GM21447 (cell line): Measurements from ENCODE around the gene CIITA.
A peak's percentile ranks its signal among the peaks of the same experiment; 100 is the strongest.

Source experiments
- ATAC-seq: cut with Tn5 transposase; IDR thresholded peaks from one replicate; pipeline ENCODE4 v1.9.1; 2021; ENCODE audit not compliant: unreplicated experiment

CIITA gene

DNA sequence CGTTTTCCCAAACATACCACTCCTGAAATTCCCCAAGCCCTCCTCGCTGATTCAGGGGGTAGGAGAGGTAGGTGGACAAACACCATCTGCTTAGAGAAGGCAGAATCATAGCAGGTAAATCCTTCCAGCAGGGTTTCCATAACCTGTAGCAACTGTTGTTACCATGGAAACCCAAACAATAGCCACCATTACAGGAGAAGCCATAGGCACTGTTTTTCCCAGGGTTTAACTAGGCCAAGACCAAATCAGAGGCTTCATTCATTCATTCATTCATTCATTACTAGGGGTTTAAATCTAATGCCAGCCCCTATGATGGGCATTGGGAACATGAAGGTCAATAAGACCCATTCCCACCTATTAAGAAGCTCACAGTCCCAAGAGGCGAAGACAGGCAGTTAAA lies 25.5 kb upstream of the CIITA start:
- no peak for ATAC-seq

DNA sequence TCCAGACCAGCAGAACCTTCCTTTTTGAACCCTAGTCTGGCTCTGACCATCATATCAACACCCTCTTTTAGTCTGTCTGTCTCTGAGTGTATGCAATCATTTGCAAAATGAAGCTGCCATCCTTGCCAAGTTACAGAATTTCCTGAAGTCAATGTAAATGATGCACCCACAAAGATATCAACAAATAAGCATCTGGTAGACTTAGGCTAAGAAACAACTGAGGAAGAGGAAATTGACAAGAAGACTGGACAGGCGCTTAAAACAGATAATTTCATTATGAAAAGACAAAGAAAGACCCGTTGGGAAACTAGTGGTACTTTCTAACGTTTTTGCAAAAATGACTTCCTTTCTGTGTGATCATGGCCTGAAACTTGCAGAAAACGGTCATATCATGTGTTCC lies 24.7 kb upstream of the CIITA start:
- ATAC-seq, result no peak

DNA sequence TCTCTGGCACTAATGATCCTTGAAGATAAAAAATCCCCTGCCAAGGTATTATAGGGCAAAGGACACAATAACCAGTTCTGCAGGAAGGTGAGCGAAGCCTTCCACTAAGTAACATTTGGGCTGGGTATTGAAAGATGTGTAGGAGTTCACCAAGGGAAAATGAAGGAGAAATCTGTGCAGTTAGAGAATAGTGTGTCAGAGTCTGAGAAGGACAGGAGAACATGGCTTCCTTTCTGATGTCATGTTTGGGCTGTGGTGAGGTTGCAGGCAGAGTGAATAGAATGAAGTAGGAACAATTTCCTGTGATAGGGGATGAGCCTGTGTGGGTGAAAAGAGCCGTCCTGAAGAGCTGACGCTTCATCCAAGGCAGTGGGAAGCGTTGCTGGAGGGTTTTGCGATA lies 24.1 kb upstream of the CIITA start:
- no peak for ATAC-seq

DNA sequence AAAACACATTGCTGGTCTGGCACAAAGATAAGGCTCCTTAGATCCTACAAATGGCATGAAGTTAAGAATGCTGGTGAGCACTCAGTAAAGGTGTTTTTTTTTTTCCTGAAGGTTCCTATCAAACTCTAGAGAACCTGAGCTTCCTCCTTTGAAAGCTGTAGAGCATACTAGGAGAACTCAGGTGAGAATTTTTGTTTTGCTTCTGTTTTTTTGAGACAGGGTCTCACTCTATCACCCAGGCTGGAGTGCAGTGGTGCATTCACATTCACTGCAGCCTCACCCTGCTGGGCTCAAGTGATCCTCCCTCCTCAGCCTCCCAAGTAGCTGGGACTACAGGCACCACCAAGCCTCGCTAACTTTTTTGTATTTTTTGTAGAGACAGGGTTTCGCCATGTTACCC lies 21.0 kb upstream of the CIITA start:
- no peak for ATAC-seq

DNA sequence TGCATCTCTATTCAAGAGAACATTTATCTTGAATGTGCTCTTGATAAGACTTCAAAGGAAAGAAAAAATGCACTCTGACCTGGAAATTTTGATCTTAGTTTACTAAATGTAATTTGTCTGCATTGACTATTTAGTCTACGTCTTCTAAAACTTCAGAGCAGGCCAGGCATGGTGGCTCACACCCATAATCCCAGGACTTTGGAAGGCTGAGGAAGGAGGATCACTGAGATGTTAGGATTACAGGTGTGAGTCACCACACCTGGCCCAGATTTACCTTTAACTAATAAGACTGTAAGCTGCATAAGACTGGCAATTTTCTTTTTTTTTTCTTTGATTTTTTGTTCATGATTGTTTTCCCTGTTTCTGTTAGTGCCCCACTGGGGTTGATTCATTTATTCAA lies 18.8 kb upstream of the CIITA start:
- ATAC-seq, result no peak

DNA sequence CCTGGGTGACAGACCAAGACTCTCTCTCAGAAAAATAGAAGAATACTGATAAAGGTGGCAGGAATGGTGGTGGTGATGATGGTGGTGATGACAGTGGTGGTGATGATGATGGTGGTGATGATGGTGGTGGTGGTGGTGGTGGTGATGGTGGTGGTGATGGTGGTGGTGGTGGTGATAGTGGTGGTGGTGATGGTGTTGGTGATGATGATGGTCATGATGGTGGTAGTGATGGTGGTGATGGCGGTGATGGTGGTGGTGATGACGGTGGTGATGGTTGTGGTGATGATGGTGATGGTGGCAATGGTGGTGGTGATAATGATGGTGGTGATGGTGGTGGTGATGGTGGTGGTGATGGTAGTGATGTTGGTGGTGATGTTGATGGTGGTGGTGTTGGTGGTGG lies 18.0 kb upstream of the CIITA start:
- ATAC-seq, result no peak

DNA sequence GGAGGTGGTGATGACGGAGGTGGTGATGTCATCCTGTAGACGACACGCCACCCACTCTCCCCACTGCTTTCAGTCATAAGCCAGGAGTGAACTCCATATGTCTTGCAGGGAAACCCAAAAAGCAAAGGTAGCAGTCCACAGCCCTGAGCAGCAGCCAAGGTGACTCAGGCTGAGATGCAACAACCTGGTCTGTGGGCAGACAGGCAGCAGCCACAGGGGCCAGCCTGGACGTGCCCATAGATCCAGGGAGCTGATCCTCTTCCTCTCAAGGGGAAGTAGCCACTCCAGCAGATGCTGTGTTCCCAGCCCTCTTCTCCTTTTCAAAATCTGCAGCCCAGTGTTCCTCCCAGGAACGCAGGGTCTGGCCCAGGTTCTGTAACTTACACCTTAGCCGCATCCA lies 17.3 kb upstream of the CIITA start:
- no peak for ATAC-seq

DNA sequence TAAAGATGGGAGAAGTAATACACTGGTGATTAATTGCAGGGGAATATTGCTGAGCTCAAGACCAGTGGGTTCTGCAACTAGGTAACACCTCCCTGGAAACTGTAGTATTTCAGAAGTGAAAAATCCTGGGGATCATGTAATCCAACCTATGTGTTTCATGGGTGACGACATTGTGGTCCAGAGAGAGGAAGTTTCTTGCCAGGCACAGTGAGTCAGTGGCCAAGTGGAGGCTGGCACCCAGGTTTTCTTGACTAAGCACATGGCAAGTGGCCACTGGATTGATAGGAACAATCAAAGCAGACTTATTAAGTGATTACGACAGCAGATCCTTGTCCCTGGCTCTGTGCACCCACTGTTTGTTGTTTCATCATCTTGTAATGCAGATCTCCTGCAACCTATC lies 14.6 kb upstream of the CIITA start:
- no peak for ATAC-seq

DNA sequence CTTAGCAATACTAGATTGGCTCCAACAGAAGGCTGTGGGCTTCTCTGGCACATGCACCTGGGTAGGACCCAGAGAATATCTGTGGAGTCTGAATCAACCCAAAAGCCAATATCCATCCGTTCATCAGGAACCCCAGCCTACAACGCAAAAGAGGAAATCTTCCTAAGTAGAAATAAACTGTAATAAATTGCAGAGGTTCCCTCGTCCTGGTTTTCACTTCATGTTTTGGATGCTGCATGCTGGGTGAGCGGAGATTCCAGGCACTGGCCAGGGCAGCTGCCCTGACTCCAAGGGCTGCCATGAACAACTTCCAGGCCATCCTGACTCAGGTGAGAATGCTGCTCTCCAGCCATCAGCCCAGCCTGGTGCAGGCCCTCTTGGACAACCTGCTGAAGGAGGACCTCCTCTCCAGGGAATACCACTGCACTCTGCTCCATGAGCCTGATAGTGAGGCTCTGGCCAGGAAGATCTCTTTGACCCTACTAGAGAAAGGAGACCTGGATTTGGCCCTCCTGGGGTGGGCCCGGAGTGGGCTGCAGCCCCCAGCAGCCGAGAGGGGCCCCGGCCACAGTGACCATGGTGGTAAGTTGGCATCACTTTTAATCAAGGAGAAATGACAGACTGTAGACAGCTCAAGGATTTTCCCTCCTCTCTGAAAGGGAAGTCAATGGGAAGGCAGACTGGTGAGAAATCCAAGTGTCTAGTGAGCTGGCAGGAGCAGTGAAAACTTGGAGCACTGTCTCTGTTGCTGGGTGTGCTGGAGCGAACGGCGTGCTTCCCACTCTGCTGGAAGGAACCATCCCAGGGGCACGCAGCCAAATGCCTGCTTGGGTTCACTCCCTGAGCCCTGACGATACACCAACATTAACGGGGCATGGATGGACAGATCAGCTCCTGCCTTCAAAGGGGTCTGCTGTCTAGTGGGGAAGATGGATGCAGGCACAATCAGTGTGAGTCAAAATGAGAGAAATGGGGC lies 10.7 kb upstream of the CIITA start:
- no peak for ATAC-seq

DNA sequence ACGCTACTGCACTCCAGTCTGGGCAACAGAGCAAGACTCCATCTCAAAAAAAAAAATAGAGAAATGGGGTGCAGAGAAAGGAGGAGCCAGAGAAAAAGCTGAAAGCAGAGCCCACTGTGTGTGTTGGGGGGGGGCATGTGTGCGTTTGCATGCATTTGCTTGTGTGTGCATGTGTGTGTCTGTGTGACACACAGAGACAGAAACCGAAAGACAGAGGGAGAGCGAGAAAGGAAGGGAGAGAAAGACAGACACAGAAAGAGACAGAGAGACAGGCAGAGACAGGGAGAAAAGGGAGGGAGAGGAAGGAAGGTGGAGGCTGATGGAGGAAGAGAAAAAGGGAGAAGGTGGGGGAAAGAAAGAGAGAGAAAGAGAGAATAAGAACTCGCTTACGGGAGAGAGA lies 9.8 kb upstream of the CIITA start:
- ATAC-seq, result no peak

DNA sequence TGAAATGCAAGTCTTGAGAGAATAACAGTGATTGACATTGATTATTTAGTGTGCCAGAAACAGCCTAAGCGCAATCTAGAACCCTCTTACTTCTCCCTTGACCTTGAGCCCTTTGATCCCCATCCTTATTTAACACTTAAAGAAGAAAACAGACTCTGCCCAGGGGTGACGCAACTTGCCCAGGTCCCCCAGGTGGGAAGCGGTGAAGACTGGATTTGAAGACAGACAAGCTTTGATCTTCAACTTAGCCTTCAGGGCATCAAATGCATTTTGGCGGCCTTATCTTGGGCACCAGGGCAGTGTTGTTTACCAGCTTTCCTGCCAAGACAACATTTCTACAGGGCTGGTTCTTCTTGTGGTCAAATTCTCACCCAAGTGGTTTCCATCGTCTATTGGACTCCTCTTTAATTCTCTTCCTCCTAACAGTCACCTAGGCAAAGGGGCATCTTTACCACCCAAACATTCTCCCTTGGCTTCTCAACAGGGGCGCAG lies 8.9 kb upstream of the CIITA start:
- ATAC-seq, result no peak

DNA sequence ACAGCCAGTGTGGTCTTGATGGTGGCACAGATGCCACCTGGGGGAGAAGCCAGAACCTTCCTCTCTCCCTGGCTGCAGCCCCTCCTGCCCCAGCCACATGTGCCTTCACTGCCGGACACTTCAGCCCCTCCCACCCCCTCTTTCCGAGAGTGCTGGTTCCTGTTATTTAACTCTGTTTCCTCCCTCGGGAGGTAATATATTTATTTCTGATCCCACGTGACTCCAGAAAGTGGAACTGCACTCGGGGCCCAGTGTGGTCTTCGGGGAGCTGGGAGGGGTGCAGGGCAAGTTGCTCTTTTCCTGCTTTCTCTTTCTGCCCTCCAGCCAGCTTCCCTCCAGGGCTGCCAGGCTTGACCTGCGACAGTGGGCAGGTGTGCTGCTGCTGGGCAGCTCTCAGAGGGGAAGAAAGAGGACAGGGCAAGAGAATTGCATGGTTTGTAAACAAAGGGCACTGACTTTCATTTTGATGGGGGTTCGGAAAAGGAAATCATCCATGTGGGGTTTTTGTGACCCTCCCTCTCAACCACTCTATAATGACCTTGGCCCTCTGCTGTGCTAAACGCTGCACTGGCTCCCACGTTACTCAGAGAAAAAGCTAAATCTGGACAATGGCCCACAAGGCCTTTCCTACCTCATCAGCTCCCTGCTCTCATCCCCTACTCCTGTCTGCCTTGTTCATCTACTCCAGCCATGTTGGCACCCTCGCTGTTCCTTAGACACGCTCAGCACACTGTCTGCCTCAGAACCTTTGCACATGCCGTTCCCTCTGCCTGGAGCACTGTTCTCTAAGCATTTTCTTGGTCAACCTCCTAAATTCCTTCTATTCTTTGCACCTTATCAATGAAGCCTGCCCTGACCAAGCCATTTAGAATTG lies 8.2 kb upstream of the CIITA start:
- peak; percentile 59 for ATAC-seq

DNA sequence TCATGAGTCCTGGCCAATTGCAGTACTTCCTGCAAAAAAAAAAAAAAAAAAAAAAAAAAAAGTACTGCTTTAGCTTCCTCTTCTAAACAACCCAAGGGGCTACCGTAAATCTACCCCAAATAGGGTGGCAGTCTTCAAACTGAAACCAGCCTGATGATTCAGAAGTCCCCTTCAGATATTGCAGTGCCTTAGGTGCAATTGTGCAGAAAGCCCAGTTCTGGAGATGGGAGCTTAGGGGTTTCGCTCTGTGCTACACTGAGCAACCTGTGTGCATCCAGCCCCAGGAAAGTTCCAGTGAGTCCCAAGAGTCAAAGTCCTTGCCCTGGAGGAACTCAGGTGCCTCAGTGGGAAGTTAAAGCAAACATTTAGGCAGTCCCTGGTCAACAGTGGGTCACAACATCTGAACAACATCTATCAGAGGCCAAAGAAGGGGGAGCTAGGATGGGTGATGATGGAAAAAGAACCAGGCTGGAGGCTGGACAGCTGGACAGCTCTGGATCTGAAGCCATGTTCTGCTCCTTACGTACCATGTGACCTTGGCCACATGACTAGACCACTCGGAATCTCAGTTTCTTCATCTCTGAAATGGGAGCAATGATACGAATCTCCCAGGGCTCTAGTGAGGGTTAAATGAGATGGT lies 6.7 kb upstream of the CIITA start:
- ATAC-seq, result peak; percentile 32

DNA sequence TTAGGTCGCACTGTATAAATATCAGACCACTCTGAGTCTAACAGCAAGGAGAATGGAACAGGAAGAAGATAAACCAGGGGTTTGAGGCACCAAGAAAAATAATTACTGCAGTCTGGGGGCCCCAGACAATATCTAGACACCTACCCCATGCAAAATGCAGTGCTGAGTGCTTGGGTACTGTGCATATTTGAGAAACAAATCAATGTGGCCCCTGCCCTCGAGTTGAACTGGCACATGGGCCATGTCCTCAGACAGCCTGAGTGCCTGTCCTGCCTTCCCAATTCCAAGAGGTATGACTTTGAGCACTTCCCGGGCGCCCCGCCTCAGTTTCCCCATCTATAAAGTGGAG lies 6.2 kb upstream of the CIITA start:
- no peak for ATAC-seq

DNA sequence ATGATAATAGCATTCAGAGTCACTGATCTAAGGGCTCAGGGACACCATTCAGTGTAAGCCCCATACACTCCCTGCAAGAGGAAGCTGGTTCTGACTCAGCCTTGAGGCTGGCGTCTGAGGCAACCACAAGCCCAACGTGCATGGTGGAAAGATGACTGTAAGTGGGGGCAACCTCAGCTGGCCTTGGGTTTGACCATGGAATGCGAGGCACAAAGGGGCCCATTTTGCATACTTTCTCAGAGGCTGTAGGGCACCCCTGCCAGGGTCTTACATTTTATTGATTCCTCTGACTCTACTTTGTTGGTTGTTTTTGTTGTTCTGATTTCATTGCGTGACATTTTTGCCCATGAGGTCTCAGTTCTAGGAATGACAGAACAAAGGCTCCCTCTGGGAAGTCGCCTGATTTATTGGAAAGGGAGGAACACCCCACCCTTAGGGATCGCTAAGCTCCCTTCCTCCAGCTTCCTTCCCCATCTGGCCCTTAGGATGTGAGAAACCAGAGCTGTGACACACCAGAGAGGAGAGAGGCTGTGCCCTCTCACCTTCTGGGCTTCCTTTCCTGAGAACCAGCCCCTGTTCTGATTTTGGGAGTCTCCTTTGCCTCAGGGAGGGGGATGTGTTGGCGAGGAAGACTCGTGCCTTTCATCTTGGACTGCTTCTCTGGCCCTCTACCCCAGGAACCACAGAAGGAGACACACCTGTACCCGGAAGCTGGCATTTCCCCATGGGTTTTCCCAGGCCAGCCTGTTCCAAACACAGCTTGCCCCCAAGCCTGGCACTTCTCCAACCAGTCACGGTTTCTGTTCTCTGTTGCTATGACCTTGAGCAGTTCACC lies 5.6 kb upstream of the CIITA start:
- peak; percentile 46 for ATAC-seq

DNA sequence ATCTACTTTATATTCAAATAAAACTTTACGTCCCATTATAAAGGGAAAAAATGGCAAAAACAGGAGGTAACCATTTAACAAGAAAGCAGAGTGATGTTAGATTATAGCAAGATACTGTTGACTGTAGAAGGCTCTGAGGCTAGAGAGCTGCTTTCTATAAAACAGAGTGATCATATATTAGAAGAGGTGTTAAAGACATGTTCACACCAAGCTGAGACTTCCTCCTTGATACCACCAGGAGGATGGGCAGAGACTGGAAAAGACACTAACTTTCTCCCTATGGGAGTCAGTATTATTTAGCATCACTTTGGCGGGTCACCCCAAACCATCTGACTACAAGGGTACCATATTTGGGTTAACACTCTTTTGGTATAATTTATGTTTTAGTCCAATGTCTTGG lies 687 bp upstream of the CIITA start:
- no peak for ATAC-seq

DNA sequence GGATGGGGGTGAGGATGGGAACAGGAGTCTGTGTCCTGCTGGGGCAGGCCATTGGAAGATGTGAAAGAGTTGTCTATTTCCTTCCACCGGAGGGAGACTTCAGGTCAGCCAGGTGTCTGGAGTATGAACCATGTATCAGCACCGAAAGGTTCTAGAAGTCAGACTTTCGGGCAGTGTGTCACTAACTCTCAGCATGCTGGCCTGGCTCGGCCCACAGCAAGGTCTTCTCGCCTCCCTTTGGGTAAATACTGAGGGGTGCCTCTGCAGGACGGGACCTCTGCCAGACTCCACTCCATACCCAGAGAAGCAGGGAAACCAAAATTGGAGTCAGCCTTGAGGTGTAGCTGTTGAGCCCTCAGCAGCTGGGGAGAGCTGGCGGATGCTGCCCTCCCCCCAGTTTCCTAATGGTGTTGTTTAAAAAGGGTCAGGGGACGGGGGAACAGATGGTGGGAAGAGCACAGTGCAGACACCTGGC lies 507 bp downstream of the CIITA start:
- ATAC-seq, result no peak

DNA sequence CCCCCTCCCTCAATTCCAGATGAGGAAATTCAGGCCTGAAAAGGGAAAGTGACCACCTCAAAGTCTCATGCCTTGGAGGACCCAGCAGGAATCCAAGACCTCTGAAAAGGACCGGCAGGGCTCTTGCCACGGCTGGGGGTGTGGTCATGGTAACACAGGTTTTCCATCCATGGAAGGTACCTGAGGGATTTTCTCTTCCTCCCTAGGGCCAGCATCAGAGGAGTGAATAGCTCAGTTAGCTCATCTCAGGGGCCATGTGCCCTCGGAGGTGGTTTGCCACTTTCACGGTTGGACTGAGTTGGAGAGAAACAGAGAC lies 1.3 kb downstream of the CIITA start:
- ATAC-seq, result no peak

DNA sequence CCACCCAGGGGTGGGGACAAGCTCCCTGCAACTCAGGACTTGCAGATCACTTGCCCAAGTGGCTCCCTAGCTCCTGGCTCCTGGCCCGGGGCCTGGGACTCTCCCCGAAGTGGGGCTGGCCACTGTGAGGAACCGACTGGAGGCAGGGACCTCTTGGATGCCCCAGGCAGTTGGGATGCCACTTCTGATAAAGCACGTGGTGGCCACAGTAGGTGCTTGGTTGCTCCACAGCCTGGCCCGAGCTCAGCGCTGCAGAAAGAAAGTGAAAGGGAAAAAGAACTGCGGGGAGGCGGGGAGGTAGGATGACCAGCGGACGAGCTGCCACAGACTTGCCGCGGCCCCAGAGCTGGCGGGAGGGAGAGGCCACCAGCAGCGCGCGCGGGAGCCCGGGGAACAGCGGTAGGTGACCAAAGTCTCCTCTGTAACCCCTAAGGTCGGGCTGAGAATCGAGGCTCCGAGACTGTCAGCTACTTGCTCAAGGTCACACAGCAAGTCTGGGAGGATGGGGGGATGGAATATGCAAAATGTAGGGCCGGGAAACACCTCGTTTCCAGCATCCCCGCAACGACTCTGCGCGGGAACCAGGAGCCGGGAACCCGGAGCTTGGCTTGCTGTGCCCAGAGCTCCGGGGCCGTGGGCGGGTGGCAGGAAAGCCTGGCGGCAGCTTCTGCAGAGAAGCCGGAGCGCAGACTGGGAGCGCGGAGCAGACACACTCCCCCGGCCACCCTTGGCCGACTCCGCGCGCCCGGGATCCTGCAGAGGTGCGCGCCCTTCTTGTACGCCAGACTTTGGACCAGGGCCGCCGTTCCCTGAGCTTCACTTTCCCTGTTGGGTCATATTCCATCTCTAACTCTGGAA lies 1.9 kb downstream of the CIITA start:
- ATAC-seq, result peak; percentile 28
